Epithelial cell of proximal tubule (primary cell): Measurements from ENCODE around the gene RSPH1. TPM values are rescaled to one million over a fixed set of nuclear protein-coding genes. Genes with fewer than 3 reads are reported as not detected.

Experiments used
- DNase-seq: peaks from one replicate; pipeline ENCODE4 v3.0.0-alpha.2; 2011; ENCODE audit warnings: low read depth
- H3K4me3 ChIP-seq: 2 replicates; pipeline ENCODE4 v1.5.1; 2011; ENCODE audit warnings: low read depth, mild to moderate bottlenecking, low read length
- CTCF ChIP-seq: conservative IDR thresholded peaks from 2 replicates; pipeline ENCODE4 v1.5.1; 2012; ENCODE audit warnings: low read depth, mild to moderate bottlenecking, low read length
- total RNA-seq: library from RNA; depleted of rRNA; stranded (reverse); fragments of >200 nt; gene quantifications from 2 replicates; pipeline ENCODE4 v1.2.3, GENCODE V29; 2015

RSPH1 gene
- total RNA-seq, 1 donor from 2014 or later, result 1.8 TPM

GRCh38 chr21:42430521-42430920, 65.5 kb downstream of the RSPH1 start:
- DNase-seq, result no peak
- H3K4me3 ChIP-seq, result no peak overlapping the region
- no peak for TF ChIP-seq CTCF

GRCh38 chr21:42429856-42430255, 66.2 kb downstream of the RSPH1 start:
- TF ChIP-seq CTCF, result no peak
- DNase-seq, result no peak
- no peak overlapping the region for H3K4me3 ChIP-seq

- H3K4me3 ChIP-seq, result no peak overlapping the region
- DNase-seq, result no peak
- no peak for TF ChIP-seq CTCF
These were observed 67.0 kb downstream of the RSPH1 start for GRCh38 chr21:42429021-42429420.

GRCh38 chr21:42427809-42428419, 68.1 kb downstream of the RSPH1 start:
- no peak for TF ChIP-seq CTCF
- no peak overlapping the region for H3K4me3 ChIP-seq
- no peak for DNase-seq

- DNase-seq, result no peak
- TF ChIP-seq CTCF, result no peak
- no peak overlapping the region for H3K4me3 ChIP-seq
These were observed 69.0 kb downstream of the RSPH1 start for GRCh38 chr21:42426876-42427480.

- DNase-seq, result no peak
- no peak overlapping the region for H3K4me3 ChIP-seq
- TF ChIP-seq CTCF, result no peak
These were observed 69.6 kb downstream of the RSPH1 start for GRCh38 chr21:42426424-42426823.

- H3K4me3 ChIP-seq, result no peak overlapping the region
- TF ChIP-seq CTCF, result no peak
- no peak for DNase-seq
These were observed 70.4 kb downstream of the RSPH1 start for GRCh38 chr21:42425591-42425990.
